Epidermal melanocyte (primary cell): ENCODE results near the gene ATP7B.
A peak's percentile ranks its signal among the peaks of the same experiment; 100 is the strongest.
"Not testable (repeated sequence)": the region's sequence is repeated elsewhere in the genome, so short reads cannot be mapped to it uniquely, and the experiment has no call there.

ENCODE experiments used
- DNase-seq: peaks from one replicate; pipeline ENCODE4 v3.0.0; 2011; ENCODE audit warnings: low spot score; ENCODE audit not compliant: insufficient read length

The ATP7B gene

DNA sequence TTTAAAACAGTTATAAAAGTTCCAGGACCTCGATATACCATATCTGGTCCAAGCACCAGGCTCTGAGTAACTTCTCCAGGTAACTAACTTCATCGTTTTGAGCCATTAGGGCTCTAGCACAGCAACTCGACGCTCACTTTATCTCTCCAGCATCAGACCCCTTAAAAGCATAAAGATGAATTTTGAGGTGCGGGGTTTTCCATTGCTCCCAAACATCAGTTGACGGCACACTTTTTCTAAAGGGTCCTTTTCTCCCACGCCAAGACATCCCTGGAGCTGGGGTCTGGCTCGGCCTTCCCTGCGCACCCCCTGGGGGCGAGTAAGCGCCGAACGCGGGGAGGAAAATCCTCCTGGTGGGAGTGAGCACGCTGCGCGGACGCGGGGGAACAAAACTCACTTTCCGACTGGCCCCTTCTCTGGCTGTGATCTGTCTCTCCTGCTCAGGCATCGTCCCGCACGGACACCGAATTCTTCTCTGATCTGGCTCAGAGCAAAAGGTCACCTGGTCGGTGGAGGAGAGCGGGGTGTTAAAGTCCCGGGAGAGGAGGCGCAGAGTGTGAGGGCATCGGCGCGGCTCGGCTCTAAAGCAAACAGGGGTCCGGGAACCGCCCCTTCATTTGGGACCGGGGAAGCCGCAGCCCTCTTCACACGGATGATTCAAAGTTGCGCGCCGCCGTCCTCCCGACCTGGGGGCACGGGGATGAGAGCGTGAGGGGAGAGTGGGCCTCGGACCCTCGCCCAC is at the start of gene ATP7B:
Gene ATP7B, minus strand, starts transcription at position 561 of the 742 bp plus-strand sequence. Its CDS starts 113 bp downstream, at position 448.
- no peak for DNase-seq

DNA sequence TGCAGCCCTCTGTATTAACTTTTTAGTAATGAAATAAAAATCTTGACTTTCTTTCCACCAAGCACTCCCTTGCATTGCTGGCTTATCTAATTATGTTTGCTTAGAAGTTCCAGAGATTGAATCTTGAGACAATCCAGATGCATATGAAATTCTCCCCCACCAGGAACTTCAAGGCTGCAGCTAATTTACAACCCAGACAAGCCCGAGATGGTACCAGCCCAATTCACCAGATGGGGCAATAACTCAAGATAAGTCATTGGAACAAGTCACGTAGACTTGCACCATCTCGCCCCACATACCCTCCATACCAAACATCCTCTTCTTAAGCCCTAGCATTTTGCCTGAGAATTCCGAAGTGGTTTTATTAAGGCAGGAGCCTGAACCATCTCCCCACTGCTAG is 42.2 kb upstream of the ATP7B start:
- DNase-seq, result no peak

DNA sequence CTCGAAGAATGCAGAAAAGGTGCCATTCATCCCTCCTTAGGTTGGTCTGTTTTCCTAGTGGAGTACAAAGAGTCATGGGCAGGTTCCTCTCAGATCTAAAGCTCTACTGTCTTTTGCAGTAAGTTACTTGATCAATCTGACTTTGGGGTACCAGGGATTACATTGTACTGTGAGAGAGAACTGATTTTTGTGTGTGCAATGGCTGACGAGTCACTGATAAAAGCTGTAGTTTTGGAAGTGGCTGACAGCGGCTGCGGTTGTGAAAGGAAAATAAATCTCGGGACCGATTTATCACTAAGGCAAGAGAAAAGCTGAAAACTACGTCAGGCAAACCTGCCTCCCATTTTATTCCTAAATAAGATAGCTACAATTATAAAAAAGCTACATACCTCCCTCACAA is 40.1 kb upstream of the ATP7B start:
- DNase-seq, result no peak

DNA sequence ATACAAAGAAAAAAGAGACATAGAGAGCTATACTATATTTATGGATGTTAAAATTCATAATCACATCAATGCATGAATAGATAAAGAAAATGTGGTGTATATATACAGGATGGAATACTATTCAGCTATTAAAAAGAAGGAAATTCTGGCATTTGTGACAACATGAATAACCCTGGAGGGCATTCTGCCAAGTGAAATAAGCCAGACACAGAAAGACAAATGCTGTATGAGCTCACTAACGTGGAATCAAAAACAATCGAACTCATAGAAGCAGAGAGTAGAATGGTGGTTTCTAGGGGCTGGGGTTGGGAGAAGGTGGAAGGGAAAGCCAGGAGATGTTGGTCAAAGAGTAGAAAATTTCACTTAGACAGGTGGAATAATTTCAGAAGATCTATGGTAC is 37.3 kb upstream of the ATP7B start:
- no peak for DNase-seq

DNA sequence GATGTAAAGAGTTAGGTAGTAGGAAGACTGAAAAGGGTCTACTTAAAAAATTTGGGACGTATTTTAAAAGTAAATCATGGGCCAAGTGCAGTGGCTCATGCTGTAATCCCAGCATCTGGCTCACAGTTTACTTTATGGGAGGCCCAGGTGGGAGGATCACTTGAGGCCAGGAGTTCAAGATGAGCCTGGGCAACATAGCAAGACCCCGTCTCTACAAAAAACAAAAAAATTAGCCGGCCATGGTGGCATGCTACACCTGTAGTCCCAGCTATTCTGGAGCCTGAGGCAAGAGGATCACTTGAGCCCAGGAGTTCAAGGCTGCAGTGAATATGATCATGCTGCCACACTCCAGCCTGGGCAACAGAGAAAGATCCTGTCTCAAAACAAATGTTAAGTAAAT is 36.2 kb upstream of the ATP7B start:
- no peak for DNase-seq

DNA sequence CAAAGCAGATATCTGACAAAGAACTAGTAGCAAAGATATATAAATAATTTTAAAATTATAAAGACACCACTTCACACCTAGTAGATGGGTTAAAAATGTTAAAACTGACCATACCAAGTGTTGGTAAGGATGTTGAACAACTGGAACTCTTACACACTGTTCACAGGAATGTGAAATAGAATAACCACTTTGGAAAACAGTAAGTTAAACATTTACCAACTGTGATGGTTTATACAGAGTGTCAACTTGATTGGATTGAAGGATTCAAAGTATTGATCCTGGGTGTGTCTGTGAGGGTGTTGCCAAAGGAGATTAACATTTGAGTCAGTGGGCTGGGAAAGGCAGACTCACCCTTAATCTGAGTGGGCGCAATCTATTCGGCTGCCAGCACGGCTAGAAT is 32.4 kb upstream of the ATP7B start:
- DNase-seq, result no peak

DNA sequence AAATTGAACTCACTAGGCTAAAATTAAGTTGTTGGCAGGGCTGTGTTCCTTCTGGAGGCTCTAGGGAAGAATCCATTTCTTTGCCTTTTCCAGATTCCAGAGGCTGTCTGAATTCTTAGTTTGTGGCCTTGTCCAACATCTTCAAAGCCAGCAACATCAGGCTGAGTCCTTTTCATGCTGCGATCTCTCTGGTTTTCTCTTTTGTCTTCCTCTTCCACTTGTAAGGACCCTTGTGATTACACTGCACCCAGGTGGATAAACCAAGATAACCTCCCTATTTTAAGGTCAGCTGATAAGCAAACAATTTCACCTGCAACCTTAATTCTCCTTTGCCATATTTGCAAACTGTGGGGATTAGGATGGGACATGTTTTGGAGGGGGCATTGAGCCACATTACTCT is 24.8 kb upstream of the ATP7B start:
- no peak for DNase-seq

DNA sequence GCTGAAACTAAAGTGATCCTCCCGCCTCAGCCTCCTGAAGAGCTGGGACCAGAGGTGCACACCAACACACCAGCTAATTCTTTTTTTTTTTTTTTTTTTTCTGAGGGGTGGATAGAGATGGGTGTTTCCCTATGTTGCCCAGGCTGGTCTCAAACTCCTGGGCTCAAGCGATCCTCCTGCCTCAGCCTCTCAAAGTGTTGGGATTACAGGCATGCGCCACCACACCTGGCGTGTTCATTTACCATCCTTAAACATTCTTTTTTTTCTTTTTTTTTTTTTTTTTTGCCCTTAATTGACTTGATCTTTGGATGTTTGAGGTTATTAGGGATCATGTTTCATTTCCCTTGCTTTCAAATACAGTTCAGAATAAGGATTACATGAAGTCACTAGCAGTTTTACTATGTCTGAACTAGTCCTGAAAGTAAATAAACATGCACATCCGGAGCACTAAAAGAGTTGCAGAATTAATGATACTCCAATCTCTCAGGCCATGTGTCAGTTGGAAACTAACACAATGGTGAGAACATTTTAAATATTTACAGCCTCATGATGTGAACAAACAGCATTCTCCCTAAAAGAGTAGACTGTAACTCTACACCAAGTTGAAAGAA is 23.5 kb upstream of the ATP7B start:
- no peak for DNase-seq

DNA sequence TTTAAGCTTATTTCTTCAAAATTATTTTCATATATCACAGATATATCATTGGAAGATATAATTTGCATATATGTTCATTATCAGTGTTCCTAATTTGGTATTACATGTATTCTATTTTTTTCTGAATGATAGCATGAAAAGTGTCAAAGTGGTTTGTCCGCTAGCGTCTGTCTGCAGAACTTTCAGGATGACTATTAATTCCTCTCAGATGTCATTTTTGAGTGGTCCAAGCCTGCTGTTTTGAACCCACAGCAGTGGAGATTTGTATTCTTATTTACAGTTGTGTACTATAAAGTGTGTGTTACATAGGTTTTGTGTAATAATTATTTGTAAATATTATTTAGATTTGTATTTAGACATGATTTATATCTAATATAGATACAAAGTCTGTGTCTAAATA is 21.8 kb upstream of the ATP7B start:
- DNase-seq, result no peak

DNA sequence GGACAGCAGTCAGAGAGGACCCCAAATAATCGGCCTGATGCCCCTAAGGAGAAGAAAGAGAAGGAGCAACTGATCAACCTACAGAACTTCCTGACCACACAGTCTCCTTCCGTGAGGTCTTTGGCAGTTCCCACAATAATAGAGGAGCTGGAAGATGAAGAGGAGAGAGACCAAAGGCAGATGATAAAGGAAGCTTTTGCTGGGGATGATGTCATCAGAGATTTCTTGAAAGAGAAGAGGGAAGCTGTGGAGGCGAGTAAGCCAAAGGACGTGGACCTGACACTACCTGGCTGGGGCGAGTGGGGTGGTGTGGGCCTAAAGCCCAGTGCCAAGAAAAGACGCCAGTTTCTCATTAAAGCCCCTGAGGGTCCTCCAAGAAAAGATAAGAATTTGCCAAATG is 19.2 kb upstream of the ATP7B start:
- not testable (repeated sequence) for DNase-seq

DNA sequence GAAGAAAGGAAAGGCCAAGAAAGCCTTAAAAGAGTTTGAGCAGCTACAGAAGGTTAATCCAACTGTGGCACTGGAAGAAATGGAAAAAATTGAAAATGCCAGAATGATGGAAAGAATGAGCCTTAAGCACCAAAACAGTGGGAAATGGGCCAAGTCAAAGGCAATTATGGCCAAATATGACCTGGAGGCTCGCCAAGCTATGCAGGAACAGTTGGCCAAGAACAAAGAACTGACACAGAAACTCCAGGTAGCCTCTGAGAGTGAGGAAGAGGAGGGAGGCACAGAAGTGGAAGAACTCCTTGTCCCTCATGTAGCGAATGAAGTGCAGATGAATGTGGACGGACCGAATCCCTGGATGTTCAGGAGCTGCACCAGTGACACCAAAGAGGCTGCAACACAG is 18.3 kb upstream of the ATP7B start:
- DNase-seq, result no peak

DNA sequence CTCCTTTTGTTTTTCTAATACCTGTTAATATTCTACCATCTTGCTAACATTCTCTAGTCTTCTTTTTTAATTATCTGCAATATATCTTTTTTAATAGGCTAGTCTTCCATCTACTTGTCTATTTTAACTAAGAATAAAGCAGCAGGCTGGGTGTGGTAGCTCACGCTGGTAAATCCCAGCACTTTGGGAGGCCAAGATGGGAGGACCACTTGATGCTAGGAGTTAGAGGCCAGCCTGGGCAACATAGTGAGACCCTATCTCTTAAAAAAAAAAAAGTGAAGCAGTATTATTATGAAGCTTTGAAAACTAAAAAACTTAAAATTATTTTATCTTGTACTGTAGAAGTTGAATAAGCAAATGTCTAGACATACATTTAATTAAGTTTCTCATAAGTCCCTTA is 16.6 kb upstream of the ATP7B start:
- no peak for DNase-seq

DNA sequence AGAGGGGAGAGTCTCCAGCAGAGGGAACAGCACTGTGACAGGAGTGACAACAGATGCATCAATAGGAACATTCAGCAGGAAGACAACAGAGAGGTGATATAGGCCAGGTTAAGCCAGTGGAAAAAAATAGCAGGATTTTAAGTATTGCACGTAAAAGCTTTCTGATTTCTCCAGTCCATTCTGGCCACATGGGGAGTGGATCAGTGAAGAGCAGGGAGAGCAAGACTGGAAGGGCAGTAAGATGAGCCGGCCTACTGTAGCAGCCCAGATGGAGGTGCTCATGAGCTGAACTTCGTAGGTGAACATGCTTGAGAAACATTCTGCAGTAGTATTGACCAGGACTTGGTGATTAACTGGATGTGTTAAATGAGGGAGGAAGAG is 15.0 kb upstream of the ATP7B start:
- no peak for DNase-seq

DNA sequence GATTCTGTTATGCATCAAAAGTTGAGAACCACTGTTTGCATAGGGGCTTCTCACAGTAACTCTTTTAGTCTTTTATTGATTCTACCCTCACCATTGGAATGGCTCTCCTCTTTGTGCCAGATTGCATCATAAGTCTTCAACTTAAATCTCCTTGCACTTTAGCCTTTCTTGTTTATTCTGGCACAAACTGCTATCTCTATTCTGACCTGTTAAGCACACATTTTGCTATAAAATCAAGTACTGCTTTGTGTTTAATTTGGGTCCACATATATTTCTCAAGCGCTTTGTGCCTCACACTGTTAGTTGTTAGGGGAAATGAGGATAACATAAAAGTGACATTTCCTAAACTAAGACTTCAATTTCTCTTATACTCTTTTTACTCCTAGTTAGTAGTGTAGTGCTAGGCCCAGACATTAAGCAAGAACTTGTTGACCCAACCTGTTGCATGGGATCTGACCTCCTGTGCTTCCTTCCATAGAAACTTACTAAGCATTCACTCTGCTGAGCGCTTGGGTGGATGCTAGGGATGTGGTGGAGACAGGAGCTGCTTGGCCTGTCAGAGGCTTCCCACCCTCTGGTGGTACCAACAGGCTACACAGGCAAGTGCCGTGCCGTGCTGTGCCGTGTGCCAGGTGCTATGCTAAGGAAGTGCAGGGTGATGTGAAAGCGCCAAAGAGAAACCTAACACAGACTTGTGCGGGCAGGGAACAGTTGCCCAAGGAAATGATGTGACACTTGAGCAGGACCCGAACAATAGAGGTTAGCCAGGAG is 14.4 kb upstream of the ATP7B start:
- DNase-seq, result no peak

DNA sequence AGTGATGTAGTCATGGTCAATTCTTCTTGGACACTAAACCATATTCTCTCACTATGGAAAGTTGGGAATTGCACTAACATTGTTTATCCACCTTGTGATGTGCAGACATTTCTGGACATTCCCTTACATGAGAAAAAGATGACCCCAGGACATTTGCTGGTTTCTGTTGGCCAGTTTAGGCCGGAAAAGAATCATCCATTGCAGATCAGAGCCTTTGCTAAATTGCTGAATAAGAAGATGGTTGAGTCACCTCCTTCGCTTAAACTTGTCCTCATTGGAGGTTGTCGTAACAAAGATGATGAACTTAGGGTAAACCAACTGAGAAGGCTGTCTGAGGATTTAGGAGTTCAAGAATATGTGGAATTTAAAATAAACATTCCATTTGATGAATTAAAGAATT is 13.2 kb upstream of the ATP7B start, which contains the start of gene UTP14C:
Gene UTP14C, plus strand, starts transcription at position 211 of the 400 bp plus-strand sequence. CDS start 4,114 bp downstream, outside the sequence.
- DNase-seq, result no peak

DNA sequence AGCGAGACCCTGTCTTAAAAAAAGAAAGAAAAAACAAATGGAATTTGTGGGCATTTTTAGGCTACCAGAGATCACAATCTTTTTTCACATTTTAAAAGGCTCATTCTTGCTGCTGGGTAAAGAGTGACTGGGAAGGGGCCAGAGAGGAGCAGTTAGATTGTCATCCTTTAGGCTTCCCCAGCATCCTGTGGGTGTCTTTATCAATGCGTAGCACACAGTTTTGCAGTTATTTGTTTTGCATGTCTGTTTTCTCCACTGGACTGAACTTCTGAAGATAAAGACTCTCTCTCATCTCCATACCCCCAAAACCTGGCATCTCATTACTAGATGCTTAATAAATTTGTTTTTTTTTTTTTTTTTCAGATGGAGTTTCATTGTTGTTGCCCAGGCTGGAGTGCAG is 11.1 kb upstream of the ATP7B start:
- DNase-seq, result no peak

DNA sequence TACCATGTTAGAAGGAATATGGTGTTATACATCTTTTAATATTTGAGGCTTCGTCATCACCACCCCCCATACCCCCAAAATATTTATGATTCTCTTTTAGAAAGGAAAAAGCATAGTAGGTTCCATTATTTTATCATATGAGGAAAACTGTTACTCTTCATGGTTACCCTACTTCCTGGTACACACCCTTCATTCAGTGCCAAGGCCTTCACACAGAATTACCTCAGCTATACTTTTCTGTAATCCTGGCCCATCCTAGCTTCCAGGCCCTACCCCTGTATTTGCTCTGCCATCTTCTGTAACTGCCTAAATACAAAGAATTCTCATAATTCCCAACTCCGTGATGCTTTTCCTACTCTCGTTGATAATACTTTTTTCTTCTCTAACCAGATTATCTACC is 8.9 kb upstream of the ATP7B start:
- no peak for DNase-seq

DNA sequence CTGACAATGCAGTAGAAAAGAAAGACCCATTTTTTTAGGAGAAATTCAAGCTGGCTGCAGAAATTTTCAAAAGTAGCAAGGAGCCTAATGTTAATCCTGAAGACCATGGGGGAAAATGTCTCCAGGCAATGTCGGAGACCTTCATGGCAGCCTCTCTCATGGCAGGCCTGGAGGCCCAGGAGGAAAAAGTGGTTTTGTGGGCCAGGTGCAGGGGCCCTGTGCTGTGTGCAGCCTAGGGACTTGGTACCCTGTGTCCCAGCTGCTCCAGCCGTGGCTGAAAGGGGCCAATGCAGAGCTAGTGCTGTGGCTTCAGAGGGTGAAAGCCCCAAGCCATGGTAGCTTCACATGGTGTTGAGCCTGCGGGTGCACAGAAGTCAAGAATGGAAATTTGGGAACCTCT is 5.0 kb upstream of the ATP7B start:
- DNase-seq, result no peak

DNA sequence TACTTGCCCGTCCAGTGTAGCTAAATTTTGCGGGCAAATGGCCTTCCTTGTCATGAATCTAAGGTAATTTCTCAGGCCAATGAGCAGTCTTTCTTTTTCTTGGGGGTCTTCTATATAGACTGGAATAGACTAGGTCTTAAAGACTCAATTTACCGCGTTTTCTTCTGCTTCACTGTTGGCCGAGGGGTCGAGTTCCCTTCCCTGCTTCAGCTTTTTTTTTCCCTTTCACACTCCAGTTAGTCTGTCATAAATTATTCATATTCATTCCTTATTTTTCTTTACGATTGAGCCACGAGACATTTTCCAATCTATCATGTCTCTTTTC is 1.2 kb upstream of the ATP7B start:
- DNase-seq, result no peak

DNA sequence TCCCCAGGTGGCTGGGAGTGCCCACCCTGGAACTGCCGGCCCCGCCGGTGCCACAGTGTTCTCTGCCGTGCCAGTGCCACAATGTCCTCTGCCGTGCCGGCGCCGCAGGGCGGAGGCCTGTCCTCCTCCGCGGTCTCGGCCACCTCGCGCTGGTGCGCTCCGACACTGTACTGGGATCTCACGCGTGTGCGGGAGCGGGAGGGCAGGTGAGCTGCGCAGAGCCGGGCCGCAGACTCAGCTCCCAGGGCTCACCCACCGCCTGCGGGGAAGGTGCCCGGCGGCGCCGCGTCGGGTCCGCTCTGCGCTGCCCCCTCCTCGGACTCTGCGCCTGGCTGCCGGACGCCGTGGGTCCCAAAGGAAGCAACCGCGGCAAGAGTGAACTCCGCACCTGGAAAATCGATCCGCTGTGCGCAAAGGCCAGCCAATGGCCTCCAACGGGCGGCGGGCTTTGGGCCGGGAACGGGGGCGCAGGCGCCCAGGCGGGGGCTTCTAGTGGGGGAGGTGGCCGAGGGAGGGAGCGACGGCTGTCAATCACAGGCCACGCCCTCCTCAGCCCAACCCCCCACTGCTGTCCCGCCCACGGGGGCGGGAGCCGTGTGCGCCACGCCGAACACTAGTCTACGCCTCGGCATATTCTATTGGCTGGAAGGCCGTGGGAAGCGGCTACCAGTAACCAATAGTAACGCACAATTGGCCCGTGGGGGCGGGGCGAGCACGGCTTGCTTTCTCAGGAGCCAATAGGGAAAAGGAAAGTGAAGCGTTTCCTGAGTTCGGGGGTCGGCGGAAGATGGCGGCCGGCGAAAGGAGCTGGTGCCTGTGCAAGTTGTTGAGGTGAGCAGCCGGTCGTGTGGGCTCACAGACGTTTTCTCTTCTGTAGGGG is 622 bp upstream of the ATP7B start, which contains the start of gene ALG11:
Gene ALG11, plus strand, starts transcription at position 767 of the 880 bp plus-strand sequence. Its CDS starts 21 bp downstream, at position 788.
- DNase-seq, result peak; percentile 97

DNA sequence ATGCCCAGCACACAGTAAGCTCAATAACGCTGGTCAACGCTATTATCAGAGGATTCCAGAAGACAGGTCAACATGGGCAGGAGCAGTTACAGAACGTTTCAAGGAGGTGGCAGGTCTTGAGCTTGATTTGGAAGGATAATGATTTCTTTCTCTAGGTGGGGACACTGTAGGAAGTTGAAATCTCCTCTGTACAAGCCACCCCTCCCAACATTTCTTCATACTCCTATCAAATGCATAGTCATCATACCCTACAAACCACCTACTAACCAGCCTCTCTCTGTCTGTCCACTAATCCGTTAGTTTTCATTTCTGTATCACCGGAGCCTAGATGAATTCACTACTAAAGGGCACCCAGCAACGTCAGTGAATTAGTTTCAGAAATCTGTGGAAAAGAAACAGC is 1.3 kb downstream of the ATP7B start:
- DNase-seq, result no peak
